Upper lobe of left lung (tissue), 4 donors: Measurements from ENCODE around the gene CDH22.

Source experiments
- EP300 ChIP-seq, 4 donors: sonication (generic); formaldehyde crosslinking; IDR thresholded peaks; one replicate each; pipeline ENCODE4 v1.5.1; 2017; ENCODE audit warnings: antibody characterized with exemption in 4 of 4, control low read depth in 2 of 4
- POLR2AphosphoS5 ChIP-seq, 2 donors: sonication (generic); formaldehyde crosslinking; IDR thresholded peaks; one replicate each; pipeline ENCODE4 v1.5.1; 2017; ENCODE audit warnings: antibody characterized with exemption in 2 of 2
- TF ChIP-seq, protein P1 (sequence below), 6 experiments: fragments of 450-650 bp in 4 of 6; fragments of 200-600 bp in 2 of 6; sonication (generic) in 2 of 6; IDR thresholded peaks; one replicate each; pipeline ENCODE4 v1.5.1; 2016 to 2019; ENCODE audit warnings: antibody characterized with exemption in 6 of 6

DNA sequence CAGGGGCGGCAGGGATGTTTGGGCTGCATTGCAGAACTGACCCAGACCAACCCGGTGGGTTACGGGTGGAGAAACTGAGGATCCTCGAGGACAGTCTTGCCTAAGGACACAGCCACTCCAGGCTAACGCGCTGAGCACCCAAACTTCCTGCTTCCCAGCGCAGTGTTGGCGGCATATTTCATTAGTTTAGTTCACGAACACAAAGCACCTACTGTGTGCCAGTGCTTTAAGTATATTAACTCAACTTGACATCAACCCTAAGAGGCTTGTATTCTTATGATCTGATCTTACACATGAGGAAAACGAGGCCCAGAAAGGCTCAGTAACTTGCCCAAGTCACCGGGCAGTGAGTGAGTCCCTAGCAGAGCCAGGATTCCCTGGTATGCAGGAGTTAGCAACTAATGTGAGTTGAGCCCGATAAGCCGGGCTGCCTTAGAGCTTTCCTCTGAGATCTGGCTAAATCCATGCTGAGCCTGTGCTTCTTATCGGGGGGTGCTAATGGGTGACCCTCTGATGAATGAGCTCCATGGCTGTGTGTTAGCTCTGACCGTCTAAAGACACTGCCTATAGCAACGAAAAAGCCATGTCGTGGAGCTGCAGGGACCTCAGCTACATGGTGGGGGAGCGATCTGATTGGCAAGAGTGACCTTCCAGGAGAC lies 97.5 kb downstream of the CDH22 start:
- TF ChIP-seq POLR2AphosphoS5 (IDR thresholded peaks at IDR 0.05) (no peak), EP300 (IDR thresholded peaks at IDR 0.05) (no peak)
- TF ChIP-seq, protein P1, sequence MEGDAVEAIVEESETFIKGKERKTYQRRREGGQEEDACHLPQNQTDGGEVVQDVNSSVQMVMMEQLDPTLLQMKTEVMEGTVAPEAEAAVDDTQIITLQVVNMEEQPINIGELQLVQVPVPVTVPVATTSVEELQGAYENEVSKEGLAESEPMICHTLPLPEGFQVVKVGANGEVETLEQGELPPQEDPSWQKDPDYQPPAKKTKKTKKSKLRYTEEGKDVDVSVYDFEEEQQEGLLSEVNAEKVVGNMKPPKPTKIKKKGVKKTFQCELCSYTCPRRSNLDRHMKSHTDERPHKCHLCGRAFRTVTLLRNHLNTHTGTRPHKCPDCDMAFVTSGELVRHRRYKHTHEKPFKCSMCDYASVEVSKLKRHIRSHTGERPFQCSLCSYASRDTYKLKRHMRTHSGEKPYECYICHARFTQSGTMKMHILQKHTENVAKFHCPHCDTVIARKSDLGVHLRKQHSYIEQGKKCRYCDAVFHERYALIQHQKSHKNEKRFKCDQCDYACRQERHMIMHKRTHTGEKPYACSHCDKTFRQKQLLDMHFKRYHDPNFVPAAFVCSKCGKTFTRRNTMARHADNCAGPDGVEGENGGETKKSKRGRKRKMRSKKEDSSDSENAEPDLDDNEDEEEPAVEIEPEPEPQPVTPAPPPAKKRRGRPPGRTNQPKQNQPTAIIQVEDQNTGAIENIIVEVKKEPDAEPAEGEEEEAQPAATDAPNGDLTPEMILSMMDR (IDR thresholded peaks at IDR 0.05), result no peak
